H9 (cell line): ENCODE measurements around the gene PTPRJ. TPM values are rescaled to one million over a fixed set of nuclear protein-coding genes. Genes with fewer than 3 reads are reported as not detected.

Experiments
- DNase-seq: peaks from one replicate; pipeline ENCODE4 v3.0.0-alpha.2; 2017
- H2AFZ ChIP-seq: one replicate; pipeline ENCODE4 v1.6.1; 2013; ENCODE audit warnings: mild to moderate bottlenecking, low read length, control low read depth, moderate library complexity
- H2AK5ac ChIP-seq: 2 replicates; pipeline ENCODE4 v1.6.1; 2013; ENCODE audit warnings: low read length, control low read depth, mixed read lengths; ENCODE audit not compliant: insufficient read length
- H2BK120ac ChIP-seq: one replicate; pipeline ENCODE4 v1.6.1; 2013; ENCODE audit warnings: low read depth, mild to moderate bottlenecking, low read length, control low read depth, inconsistent platforms; ENCODE audit not compliant: poor library complexity, severe bottlenecking
- H2BK12ac ChIP-seq: 2 replicates; pipeline ENCODE4 v1.6.1; 2013; ENCODE audit warnings: low read length, control low read depth, mixed read lengths, low read depth; ENCODE audit not compliant: insufficient read length
- H2BK15ac ChIP-seq: 2 replicates; pipeline ENCODE4 v1.6.1; 2013; ENCODE audit warnings: low read depth, low read length, control low read depth
- H2BK20ac ChIP-seq: one replicate; pipeline ENCODE4 v1.6.1; 2013; ENCODE audit warnings: low read depth, mild to moderate bottlenecking, low read length, control low read depth, inconsistent platforms; ENCODE audit not compliant: poor library complexity, severe bottlenecking
- H2BK5ac ChIP-seq: 2 replicates; pipeline ENCODE4 v1.6.1; 2013; ENCODE audit warnings: low read length, control low read depth, mixed read lengths; ENCODE audit not compliant: insufficient read length
- H3K14ac ChIP-seq: 2 replicates; pipeline ENCODE4 v1.6.1; 2013; ENCODE audit warnings: low read length, control low read depth; ENCODE audit not compliant: insufficient read depth
- H3K18ac ChIP-seq: 2 replicates; pipeline ENCODE4 v1.6.1; 2013; ENCODE audit warnings: low read depth, mild to moderate bottlenecking, mixed read lengths, low read length, control low read depth; ENCODE audit not compliant: insufficient read length
- H3K23ac ChIP-seq: 2 replicates; pipeline ENCODE4 v1.6.1; 2013; ENCODE audit warnings: low read length, control low read depth, mixed read lengths, low read depth; ENCODE audit not compliant: insufficient read length
- H3K23me2 ChIP-seq: 2 replicates; pipeline ENCODE4 v1.6.1; 2013; ENCODE audit warnings: low read depth, mild to moderate bottlenecking, mixed read lengths, low read length, control low read depth; ENCODE audit not compliant: insufficient read length, poor library complexity, severe bottlenecking
- H3K27ac ChIP-seq: 2 replicates; pipeline ENCODE4 v1.5.1; 2013; ENCODE audit warnings: low read length, control low read depth, mixed read lengths, low read depth; ENCODE audit not compliant: insufficient read length
- H3K27me3 ChIP-seq: 2 replicates; pipeline ENCODE4 v1.6.1; 2013; ENCODE audit warnings: low read length, control low read depth, inconsistent platforms; ENCODE audit not compliant: insufficient read depth
- H3K4ac ChIP-seq: 2 replicates; pipeline ENCODE4 v1.6.1; 2013; ENCODE audit warnings: low read depth, mild to moderate bottlenecking, control low read depth, inconsistent platforms, low read length, moderate library complexity
- H3K4me1 ChIP-seq: 2 replicates; pipeline ENCODE4 v1.6.1; 2013; ENCODE audit warnings: low read length, control low read depth, inconsistent platforms; ENCODE audit not compliant: insufficient read depth
- H3K4me2 ChIP-seq: 2 replicates; pipeline ENCODE4 v1.6.1; 2013; ENCODE audit warnings: low read length, control low read depth, mixed read lengths; ENCODE audit not compliant: insufficient read length, insufficient read depth
- H3K56ac ChIP-seq: 2 replicates; pipeline ENCODE4 v1.6.1; 2013; ENCODE audit warnings: low read depth, mild to moderate bottlenecking, mixed read lengths, low read length, control low read depth; ENCODE audit not compliant: insufficient read length
- H3K79me1 ChIP-seq: 2 replicates; pipeline ENCODE4 v1.6.1; 2013; ENCODE audit warnings: low read depth, mild to moderate bottlenecking, moderate library complexity, low read length, control low read depth, inconsistent platforms; ENCODE audit not compliant: insufficient read depth, poor library complexity, severe bottlenecking
- H3K79me2 ChIP-seq: 2 replicates; pipeline ENCODE4 v1.6.1; 2013; ENCODE audit warnings: low read length, control low read depth, inconsistent platforms; ENCODE audit not compliant: insufficient read depth
- H3K9ac ChIP-seq: 2 replicates; pipeline ENCODE4 v1.6.1; 2013; ENCODE audit warnings: low read length, control low read depth, mixed read lengths; ENCODE audit not compliant: insufficient read length; ENCODE audit errors: extremely low read depth
- H3K9me3 ChIP-seq: one replicate; pipeline ENCODE4 v1.6.1; 2013; ENCODE audit warnings: low read depth, low read length, inconsistent platforms; ENCODE audit not compliant: control insufficient read depth
- H3T11ph ChIP-seq: one replicate; pipeline ENCODE4 v1.6.1; 2013; ENCODE audit warnings: mild to moderate bottlenecking, low read length, control low read depth, inconsistent platforms
- H4K20me1 ChIP-seq: one replicate; pipeline ENCODE4 v1.6.1; 2013; ENCODE audit not compliant: control insufficient read depth, insufficient read length, insufficient read depth
- H4K5ac ChIP-seq: 2 replicates; pipeline ENCODE4 v1.6.1; 2013; ENCODE audit warnings: low read depth, mild to moderate bottlenecking, mixed read lengths, low read length, control low read depth; ENCODE audit not compliant: insufficient read length
- H4K8ac ChIP-seq: replicated peaks from 2 replicates; pipeline ENCODE4 v1.6.1; 2013; ENCODE audit warnings: low read length, control low read depth, mixed read lengths, low read depth; ENCODE audit not compliant: insufficient read length
- H4K91ac ChIP-seq: 2 replicates; pipeline ENCODE4 v1.6.1; 2013; ENCODE audit warnings: low read depth, mild to moderate bottlenecking, moderate library complexity, mixed read lengths, low read length, control low read depth; ENCODE audit not compliant: insufficient read length
- H3K27ac Mint-ChIP-seq, 3 experiments: 2 replicates in 2 of 3; 3 replicates in 1 of 3; pipeline ENCODE4 v1.8.0; 2020 to 2021; ENCODE audit warnings: mixed read lengths in 3 of 3, mild to moderate bottlenecking in 1 of 3, moderate library complexity in 1 of 3
- H3K27me3 Mint-ChIP-seq: 2 replicates; pipeline ENCODE4 v1.8.0; 2021; ENCODE audit warnings: low read depth, mild to moderate bottlenecking, moderate library complexity, mixed read lengths
- H3K36me3 Mint-ChIP-seq, 3 experiments: 2 replicates in 2 of 3; 3 replicates in 1 of 3; pipeline ENCODE4 v1.8.0; 2020 to 2021; ENCODE audit warnings: low read depth in 3 of 3, mixed read lengths in 3 of 3; ENCODE audit not compliant: insufficient read depth in 1 of 3
- H3K4me1 Mint-ChIP-seq, 2 experiments: 2 replicates each; pipeline ENCODE4 v1.8.0; 2020; ENCODE audit warnings: mixed read lengths in 2 of 2
- H3K4me3 Mint-ChIP-seq, 2 experiments: 2 replicates in 1 of 2; 3 replicates in 1 of 2; pipeline ENCODE4 v1.8.0; 2020 to 2021; ENCODE audit warnings: mild to moderate bottlenecking in 2 of 2, mixed read lengths in 2 of 2, moderate library complexity in 1 of 2
- H3K9me3 Mint-ChIP-seq, 2 experiments: 2 replicates in 1 of 2; 3 replicates in 1 of 2; pipeline ENCODE4 v1.8.0; 2020; ENCODE audit warnings: mild to moderate bottlenecking in 2 of 2, mixed read lengths in 2 of 2, moderate library complexity in 1 of 2
- WGBS: extraction: QIAGEN DNeasy Blood & Tissue Kit; methylation state at CpG from one replicate; pipeline ENCODE4 v1.1.7; 2013; ENCODE audit warnings: missing lambda C conversion rate, low lambda C conversion rate, mixed read lengths; ENCODE audit not compliant: insufficient read length; ENCODE audit errors: extremely low coverage; 5-methylcytosine and 5-hydroxymethylcytosine counted together
- total RNA-seq: library from RNA; stranded (reverse); gene quantifications from 2 replicates; pipeline ENCODE4 v1.2.1, GENCODE V29; 2021
- TF ChIP-seq, protein P1 (sequence below): fragments of 200-600 bp; sonication (generic); conservative IDR thresholded peaks from 3 replicates; pipeline ENCODE4 v1.8.0; 2021; ENCODE audit warnings: antibody characterized with exemption, mild to moderate bottlenecking

Gene PTPRJ
- total RNA-seq, 1 experiment from 2014 or later, result 10.6 TPM

DNA sequence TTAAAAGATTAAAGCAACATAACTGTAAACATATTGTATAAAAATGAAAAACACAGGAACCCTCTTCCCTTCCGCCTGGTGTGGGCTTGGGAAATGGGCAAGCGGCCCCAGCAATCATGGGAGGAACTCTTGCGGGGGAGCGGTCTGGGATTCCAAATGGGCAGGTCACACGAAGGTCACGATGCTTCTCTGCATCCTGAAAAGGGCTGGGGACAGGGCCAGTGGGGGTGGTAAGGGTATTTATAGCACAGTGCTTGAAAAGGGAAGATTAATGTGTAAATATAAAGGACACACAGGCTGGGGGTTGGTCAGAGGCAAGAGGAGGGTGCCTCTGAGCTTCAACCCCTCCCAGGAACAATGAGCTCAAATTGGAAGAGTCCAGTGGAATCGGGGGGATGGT lies 189.4 kb downstream of the PTPRJ start:
- Mint-ChIP-seq H3K36me3 (peaks cover 0 to 3% (median 2%) of the 10 kb centered on the region in 3 experiments; a peak in 4 of 7 replicates), H3K4me1 (no peaks in the 10 kb centered on the region), H3K9me3 (peaks cover 0 to 6% of the 10 kb centered on the region in 2 experiments; a peak in 3 of 5 replicates), H3K27ac (peak overlapping the region in 1 of 3 experiments; percentile 62; a peak in 1 of 7 replicates), H3K4me3 (no peak overlapping the region), H3K27me3 (no peaks in the 10 kb centered on the region)
- no CpG with 5 or more reads among the region's 7 CpGs for WGBS
- H3K4ac ChIP-seq, result no peak overlapping the region
- H3K56ac ChIP-seq, result no peak overlapping the region
- H3T11ph ChIP-seq, result no peak overlapping the region
- H3K27me3 ChIP-seq, result no peaks in the 10 kb centered on the region
- no peaks in the 10 kb centered on the region for H4K20me1 ChIP-seq
- H3K27ac ChIP-seq, result no peak overlapping the region
- no peak overlapping the region for H2BK12ac ChIP-seq
- H3K23ac ChIP-seq, result no peak overlapping the region
- H2AK5ac ChIP-seq, result no peak overlapping the region
- H2BK15ac ChIP-seq, result no peak overlapping the region
- H3K4me1 ChIP-seq, result no peaks in the 10 kb centered on the region
- no peak overlapping the region for H2BK20ac ChIP-seq
- H3K9me3 ChIP-seq, result no peaks in the 10 kb centered on the region
- no peak overlapping the region for H2AFZ ChIP-seq
- H3K23me2 ChIP-seq, result no peaks in the 10 kb centered on the region
- H3K18ac ChIP-seq, result no peak overlapping the region
- H2BK5ac ChIP-seq, result no peak overlapping the region
- H3K9ac ChIP-seq, result no peak overlapping the region
- H4K91ac ChIP-seq, result no peak overlapping the region
- no peak overlapping the region for H3K4me2 ChIP-seq
- no peak for DNase-seq
- H3K79me1 ChIP-seq, result no peaks in the 10 kb centered on the region
- H4K5ac ChIP-seq, result no peak overlapping the region
- H2BK120ac ChIP-seq, result no peak overlapping the region
- H3K14ac ChIP-seq, result no peak overlapping the region
- H3K79me2 ChIP-seq, result no peaks in the 10 kb centered on the region
- TF ChIP-seq, protein P1, sequence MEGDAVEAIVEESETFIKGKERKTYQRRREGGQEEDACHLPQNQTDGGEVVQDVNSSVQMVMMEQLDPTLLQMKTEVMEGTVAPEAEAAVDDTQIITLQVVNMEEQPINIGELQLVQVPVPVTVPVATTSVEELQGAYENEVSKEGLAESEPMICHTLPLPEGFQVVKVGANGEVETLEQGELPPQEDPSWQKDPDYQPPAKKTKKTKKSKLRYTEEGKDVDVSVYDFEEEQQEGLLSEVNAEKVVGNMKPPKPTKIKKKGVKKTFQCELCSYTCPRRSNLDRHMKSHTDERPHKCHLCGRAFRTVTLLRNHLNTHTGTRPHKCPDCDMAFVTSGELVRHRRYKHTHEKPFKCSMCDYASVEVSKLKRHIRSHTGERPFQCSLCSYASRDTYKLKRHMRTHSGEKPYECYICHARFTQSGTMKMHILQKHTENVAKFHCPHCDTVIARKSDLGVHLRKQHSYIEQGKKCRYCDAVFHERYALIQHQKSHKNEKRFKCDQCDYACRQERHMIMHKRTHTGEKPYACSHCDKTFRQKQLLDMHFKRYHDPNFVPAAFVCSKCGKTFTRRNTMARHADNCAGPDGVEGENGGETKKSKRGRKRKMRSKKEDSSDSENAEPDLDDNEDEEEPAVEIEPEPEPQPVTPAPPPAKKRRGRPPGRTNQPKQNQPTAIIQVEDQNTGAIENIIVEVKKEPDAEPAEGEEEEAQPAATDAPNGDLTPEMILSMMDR, result no peak
- no peak overlapping the region for H4K8ac ChIP-seq
